ENCODE data around the gene SLC35B1.

DNA sequence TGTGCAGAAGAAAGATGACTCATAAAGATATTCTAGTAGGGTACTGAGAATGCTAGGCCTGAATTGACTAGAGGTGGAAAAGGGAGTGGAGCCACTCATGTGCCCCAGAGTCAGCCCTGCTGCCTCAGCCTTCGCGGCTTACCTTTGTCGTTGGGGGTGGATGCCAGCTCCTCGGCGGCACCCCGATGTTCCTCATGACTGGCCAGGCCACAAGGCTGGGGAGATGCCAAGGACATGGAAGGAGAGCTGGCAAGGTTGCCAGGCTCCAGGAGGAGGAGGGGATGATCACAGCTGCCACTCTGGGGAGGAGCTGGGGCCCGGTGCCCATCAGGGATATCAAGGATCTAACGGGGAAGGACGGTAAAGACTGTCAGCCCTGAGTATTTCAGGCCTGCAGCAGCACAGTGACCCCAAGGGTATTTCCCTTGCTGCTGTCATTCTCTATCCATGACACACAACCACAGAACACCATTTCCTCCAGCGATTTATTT, 9.7 kb upstream of the SLC35B1 start:
- TF ChIP-seq POLR2A (IDR thresholded peaks at IDR 0.05) (no peak), EP300 (IDR thresholded peaks at IDR 0.05) (no peak)
- TF ChIP-seq, protein P1, sequence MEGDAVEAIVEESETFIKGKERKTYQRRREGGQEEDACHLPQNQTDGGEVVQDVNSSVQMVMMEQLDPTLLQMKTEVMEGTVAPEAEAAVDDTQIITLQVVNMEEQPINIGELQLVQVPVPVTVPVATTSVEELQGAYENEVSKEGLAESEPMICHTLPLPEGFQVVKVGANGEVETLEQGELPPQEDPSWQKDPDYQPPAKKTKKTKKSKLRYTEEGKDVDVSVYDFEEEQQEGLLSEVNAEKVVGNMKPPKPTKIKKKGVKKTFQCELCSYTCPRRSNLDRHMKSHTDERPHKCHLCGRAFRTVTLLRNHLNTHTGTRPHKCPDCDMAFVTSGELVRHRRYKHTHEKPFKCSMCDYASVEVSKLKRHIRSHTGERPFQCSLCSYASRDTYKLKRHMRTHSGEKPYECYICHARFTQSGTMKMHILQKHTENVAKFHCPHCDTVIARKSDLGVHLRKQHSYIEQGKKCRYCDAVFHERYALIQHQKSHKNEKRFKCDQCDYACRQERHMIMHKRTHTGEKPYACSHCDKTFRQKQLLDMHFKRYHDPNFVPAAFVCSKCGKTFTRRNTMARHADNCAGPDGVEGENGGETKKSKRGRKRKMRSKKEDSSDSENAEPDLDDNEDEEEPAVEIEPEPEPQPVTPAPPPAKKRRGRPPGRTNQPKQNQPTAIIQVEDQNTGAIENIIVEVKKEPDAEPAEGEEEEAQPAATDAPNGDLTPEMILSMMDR (IDR thresholded peaks at IDR 0.05): no peak
